IMR-90 (cell line): Measurements from ENCODE around the gene ALDH1A1. TPM values are rescaled to one million over a fixed set of nuclear protein-coding genes. Genes with fewer than 3 reads are reported as not detected.

Source experiments
- ATAC-seq: fragments of 200-7000 bp; cut with Tn5 transposase; 2 replicates; pipeline ENCODE4 v1.9.1; 2020; ENCODE audit warnings: low read depth, mild to moderate bottlenecking, moderate library complexity
- BruUV-seq: library from RNA; stranded (reverse); fragments of 400-500 nt; replicated peaks from 2 replicates; lab custom pipeline; 2021; lab: Mats Ljungman, UMichigan
- CTCF ChIA-PET: fragments of 300-600 bp; formaldehyde crosslinking; extraction: SDS; loops from one replicate; lab custom pipeline; 2021; ENCODE audit warnings: antibody characterized with exemption; lab: Yijun Ruan, JAX
- POLR2A ChIA-PET: fragments of 300-600 bp; sonication (Branson Sonifier 250); formaldehyde crosslinking; loops from one replicate; lab custom pipeline; 2022; ENCODE audit warnings: antibody characterized with exemption; ENCODE audit not compliant: unreplicated experiment; lab: Charles Lee
- DNase-seq: peaks from one replicate; pipeline ENCODE4 v3.0.0; 2013
- H2AFZ ChIP-seq: replicated peaks from 2 replicates; pipeline ENCODE3; 2013; ENCODE audit warnings: low read length, mild to moderate bottlenecking; ENCODE audit not compliant: poor library complexity
- H2AK5ac ChIP-seq: 2 replicates; pipeline ENCODE4 v1.6.1; 2013; ENCODE audit warnings: low read depth, low read length, inconsistent platforms
- H2AK9ac ChIP-seq: replicated peaks from 2 replicates; pipeline ENCODE3; 2013; ENCODE audit warnings: mild to moderate bottlenecking, low read depth, low read length, moderate library complexity; ENCODE audit not compliant: poor library complexity
- H2BK120ac ChIP-seq: 2 replicates; pipeline ENCODE4 v1.6.1; 2013; ENCODE audit warnings: low read depth, low read length, inconsistent platforms
- H2BK15ac ChIP-seq: 3 replicates; pipeline ENCODE4 v1.6.1; 2013; ENCODE audit warnings: low read depth, low read length, inconsistent platforms
- H2BK20ac ChIP-seq: 2 replicates; pipeline ENCODE4 v1.6.1; 2013; ENCODE audit warnings: low read depth, mild to moderate bottlenecking, inconsistent platforms, low read length, moderate library complexity
- H2BK5ac ChIP-seq: 2 replicates; pipeline ENCODE4 v1.6.1; 2013; ENCODE audit warnings: mild to moderate bottlenecking, low read depth, low read length, inconsistent platforms; ENCODE audit not compliant: poor library complexity, severe bottlenecking
- H3K14ac ChIP-seq: replicated peaks from 2 replicates; pipeline ENCODE4 v1.6.1; 2013; ENCODE audit warnings: low read depth, low read length, inconsistent platforms
- H3K18ac ChIP-seq: 2 replicates; pipeline ENCODE4 v1.6.1; 2013; ENCODE audit warnings: low read depth, low read length, control low read depth
- H3K23ac ChIP-seq: 2 replicates; pipeline ENCODE4 v1.6.1; 2013; ENCODE audit warnings: low read depth, low read length, inconsistent platforms
- H3K27ac ChIP-seq: 2 replicates; pipeline ENCODE4 v1.5.1; 2013; ENCODE audit warnings: mild to moderate bottlenecking, control low read depth, low read length; ENCODE audit not compliant: insufficient read depth
- H3K27me3 ChIP-seq: 2 replicates; pipeline ENCODE4 v1.6.1; 2013; ENCODE audit warnings: low read length; ENCODE audit not compliant: control insufficient read depth, insufficient read depth
- H3K36me3 ChIP-seq: 2 replicates; pipeline ENCODE4 v1.6.1; 2013; ENCODE audit warnings: low read length, mixed read lengths; ENCODE audit not compliant: control insufficient read depth, insufficient read depth
- H3K4ac ChIP-seq: 2 replicates; pipeline ENCODE4 v1.6.1; 2013; ENCODE audit warnings: low read depth, low read length, inconsistent platforms
- H3K4me1 ChIP-seq: 2 replicates; pipeline ENCODE4 v1.6.1; 2013; ENCODE audit warnings: low read length, mixed read lengths; ENCODE audit not compliant: control insufficient read depth, insufficient read depth
- H3K4me2 ChIP-seq: 2 replicates; pipeline ENCODE4 v1.6.1; 2013; ENCODE audit warnings: low read depth, mild to moderate bottlenecking, control low read depth, low read length, moderate library complexity
- H3K4me3 ChIP-seq: 2 replicates; pipeline ENCODE4 v1.5.1; 2013; ENCODE audit warnings: low read depth, mild to moderate bottlenecking, control low read depth, low read length, moderate library complexity; ENCODE audit not compliant: insufficient read depth
- H3K56ac ChIP-seq: 2 replicates; pipeline ENCODE4 v1.6.1; 2013; ENCODE audit warnings: low read length, inconsistent platforms; ENCODE audit not compliant: insufficient read depth; ENCODE audit errors: extremely low read depth
- H3K79me1 ChIP-seq, 2 experiments: 2 replicates each; pipeline ENCODE4 v1.6.1; 2013; ENCODE audit warnings: low read length in 2 of 2, inconsistent platforms in 1 of 2, low read depth in 1 of 2
- H3K9ac ChIP-seq: 2 replicates; pipeline ENCODE4 v1.6.1; 2013; ENCODE audit warnings: low read depth, low read length, control low read depth
- H3K9me1 ChIP-seq: 2 replicates; pipeline ENCODE4 v1.6.1; 2013; ENCODE audit warnings: low read length, inconsistent platforms; ENCODE audit not compliant: insufficient read depth
- H3K9me3 ChIP-seq: 2 replicates; pipeline ENCODE4 v1.6.1; 2013; ENCODE audit warnings: low read length; ENCODE audit not compliant: control insufficient read depth, insufficient read depth
- H4K20me1 ChIP-seq: 2 replicates; pipeline ENCODE4 v1.6.1; 2013; ENCODE audit warnings: low read length, inconsistent platforms; ENCODE audit not compliant: insufficient read depth
- H4K5ac ChIP-seq: 2 replicates; pipeline ENCODE4 v1.6.1; 2013; ENCODE audit warnings: mild to moderate bottlenecking, low read depth, low read length, control low read depth
- H4K8ac ChIP-seq, 2 experiments: 2 replicates each; pipeline ENCODE4 v1.6.1; 2013; ENCODE audit warnings: low read depth in 2 of 2, low read length in 2 of 2, control low read depth in 1 of 2, inconsistent platforms in 1 of 2
- H4K91ac ChIP-seq: 2 replicates; pipeline ENCODE4 v1.6.1; 2013; ENCODE audit warnings: low read depth, low read length, inconsistent platforms; ENCODE audit not compliant: insufficient read depth
- BHLHE40 ChIP-seq: fragments of 150-350 bp; IDR thresholded peaks from 2 replicates; pipeline ENCODE4 v1.6.1; 2016; ENCODE audit warnings: mild to moderate bottlenecking, low read depth, low read length
- CEBPB ChIP-seq: IDR thresholded peaks from 2 replicates; pipeline ENCODE4 v1.6.1; 2012; ENCODE audit warnings: low read depth, low read length, improper control_type of control experiment
- CTCF ChIP-seq: conservative IDR thresholded peaks from 2 replicates; pipeline ENCODE4 v1.5.1; 2012; ENCODE audit warnings: mild to moderate bottlenecking, low read depth, low read length, improper control_type of control experiment
- MAFK ChIP-seq: IDR thresholded peaks from 2 replicates; pipeline ENCODE4 v1.6.1; 2012; ENCODE audit warnings: low read depth, low read length, improper control_type of control experiment
- MAZ ChIP-seq: IDR thresholded peaks from 2 replicates; pipeline ENCODE4 v1.6.1; 2012; ENCODE audit warnings: low read depth, mild to moderate bottlenecking, low read length, improper control_type of control experiment, moderate library complexity, borderline replicate concordance
- NFE2L2 ChIP-seq: fragments of 150-350 bp; IDR thresholded peaks from 2 replicates; pipeline ENCODE4 v1.6.1; 2016; ENCODE audit warnings: low read depth, mild to moderate bottlenecking, low read length
- POLR2A ChIP-seq: IDR thresholded peaks from 2 replicates; pipeline ENCODE4 v1.6.1; 2012; ENCODE audit warnings: mild to moderate bottlenecking, low read depth, low read length
- RAD21 ChIP-seq: IDR thresholded peaks from 2 replicates; pipeline ENCODE4 v1.6.1; 2012; ENCODE audit warnings: low read length, improper control_type of control experiment
- RCOR1 ChIP-seq: IDR thresholded peaks from 2 replicates; pipeline ENCODE4 v1.6.1; 2012; ENCODE audit warnings: mild to moderate bottlenecking, low read length, improper control_type of control experiment; ENCODE audit not compliant: insufficient replicate concordance
- USF2 ChIP-seq: fragments of 150-350 bp; IDR thresholded peaks from 2 replicates; pipeline ENCODE4 v1.6.1; 2017; ENCODE audit warnings: mild to moderate bottlenecking, antibody characterized with exemption, low read length, low read depth
- WGBS, 2 experiments: methylation state at CpG; one replicate each; pipeline versions ENCODE4 v1.1.5 to v1.1.7; 2013; ENCODE audit warnings: missing lambda C conversion rate in 2 of 2; ENCODE audit not compliant: insufficient read length in 1 of 2; ENCODE audit errors: extremely low coverage in 2 of 2; 5-methylcytosine and 5-hydroxymethylcytosine counted together
- dilution Hi-C: fragments of 300-500 bp; cut with HindIII; formaldehyde crosslinking; loops from one replicate; pipeline ENCODE4 v1.14.3; 2018; ENCODE audit warnings: low sequenced_read_pairs; ENCODE audit not compliant: unreplicated experiment
- in situ Hi-C: fragments of 300-500 bp; cut with MboI; formaldehyde crosslinking; loops from 3 replicates; pipeline ENCODE4 v1.14.3; 2019; ENCODE audit warnings: low sequenced_read_pairs, inconsistent platforms, mixed read lengths
- intact Hi-C: fragments of 100-400 bp; cut with micrococcal nuclease; formaldehyde crosslinking; loops from 2 replicates; pipeline ENCODE4 v1.10.0; 2022
- polyA plus RNA-seq, 3 experiments: library from polyadenylated mRNA; depleted of rRNA; stranded (reverse); fragments of >200 nt; gene quantifications; 2 replicates each; pipeline ENCODE4 v1.2.3, GENCODE V29; 2012; ENCODE audit warnings: low replicate concordance in 1 of 3
- total RNA-seq: library from RNA; depleted of rRNA; stranded (reverse); fragments of >200 nt; gene quantifications from 2 replicates; pipeline ENCODE4 v1.2.3, GENCODE V29; 2012
- TF ChIP-seq, protein P1 (sequence below): fragments of 150-350 bp; IDR thresholded peaks from 2 replicates; pipeline ENCODE4 v1.6.1; 2016; ENCODE audit warnings: low read depth, mild to moderate bottlenecking, low read length, moderate library complexity, borderline replicate concordance

Gene ALDH1A1
- total and polyA plus RNA-seq, 2 of the 4 experiments (the other 2 are of a cell fraction) = not detected

GRCh38 chr9:72921888-72922654, 30.8 kb downstream of the ALDH1A1 start:
- Histone ChIP-seq H3K4ac (no peak overlapping the region), H4K5ac (no peak overlapping the region), H4K20me1 (no peaks in the 10 kb centered on the region), H3K23ac (no peak overlapping the region), H2AK5ac (no peak overlapping the region), H3K27me3 (no peaks in the 10 kb centered on the region), H2AK9ac (no peak overlapping the region), H3K18ac (no peak overlapping the region), H3K4me1 (no peaks in the 10 kb centered on the region), H3K27ac (no peak overlapping the region), H4K91ac (no peak overlapping the region), H2BK5ac (no peak overlapping the region), H3K14ac (no peak overlapping the region), H2BK20ac (no peak overlapping the region), H3K9me3 (no peaks in the 10 kb centered on the region), H3K36me3 (no peaks in the 10 kb centered on the region), H3K56ac (no peak overlapping the region), H2AFZ (no peak overlapping the region), H3K4me3 (no peak overlapping the region), H3K9ac (no peak overlapping the region), H2BK120ac (no peak overlapping the region), H3K4me2 (no peak overlapping the region), H3K9me1 (no peaks in the 10 kb centered on the region), H2BK15ac (no peak overlapping the region), H4K8ac (no peak overlapping the region), H3K79me1 (no peaks in the 10 kb centered on the region)
- 40% methylated on average over 1 of the region's 5 CpGs; no CpG with 5 or more reads in 1 of the 2 experiments for WGBS, 2 experiments
- TF ChIP-seq USF2 (no peak), CTCF (no peak), BHLHE40 (no peak), RCOR1 (no peak), NFE2L2 (no peak), CEBPB (no peak), MAFK (no peak), RAD21 (no peak), MAZ (no peak), POLR2A (no peak)
- TF ChIP-seq, protein P1, sequence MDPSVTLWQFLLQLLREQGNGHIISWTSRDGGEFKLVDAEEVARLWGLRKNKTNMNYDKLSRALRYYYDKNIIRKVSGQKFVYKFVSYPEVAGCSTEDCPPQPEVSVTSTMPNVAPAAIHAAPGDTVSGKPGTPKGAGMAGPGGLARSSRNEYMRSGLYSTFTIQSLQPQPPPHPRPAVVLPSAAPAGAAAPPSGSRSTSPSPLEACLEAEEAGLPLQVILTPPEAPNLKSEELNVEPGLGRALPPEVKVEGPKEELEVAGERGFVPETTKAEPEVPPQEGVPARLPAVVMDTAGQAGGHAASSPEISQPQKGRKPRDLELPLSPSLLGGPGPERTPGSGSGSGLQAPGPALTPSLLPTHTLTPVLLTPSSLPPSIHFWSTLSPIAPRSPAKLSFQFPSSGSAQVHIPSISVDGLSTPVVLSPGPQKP = no peak
- DNase-seq (no peak), ATAC-seq (no peak)
- BruUV-seq = no TSS peak
- ChIA-PET CTCF (no interaction called here), POLR2A (no interaction called here)
- dilution Hi-C loops (no loop called here), in situ Hi-C loops (no loop called here), intact Hi-C loops (loop anchor here (5.0 kb wide), 1 partner anchor 1570 kb away; no protein-coding TSS in a partner anchor)
